GM13977 (cell line): ENCODE data around the gene LRRC14B.
"Not testable (repeated sequence)": the region's sequence is repeated elsewhere in the genome, so short reads cannot be mapped to it uniquely, and the experiment has no call there.

Experiments
- DNase-seq: peaks from one replicate; pipeline ENCODE4 v3.0.0; 2012; ENCODE audit warnings: low spot score
- CTCF ChIP-seq: IDR thresholded peaks from 2 replicates; pipeline ENCODE4 v1.5.1; 2012; ENCODE audit warnings: mild to moderate bottlenecking, control low read depth; ENCODE audit not compliant: insufficient read depth; ENCODE audit errors: extremely low read depth, missing control alignments
- in situ Hi-C: fragments of 300-500 bp; cut with MboI; formaldehyde crosslinking; loops from one replicate; pipeline ENCODE4 v1.12.0; 2022; ENCODE audit warnings: low sequenced_read_pairs, low pct_unique_long_range_greater_than_20kb, mixed read lengths, inconsistent platforms; ENCODE audit not compliant: unreplicated experiment

LRRC14B gene

DNA sequence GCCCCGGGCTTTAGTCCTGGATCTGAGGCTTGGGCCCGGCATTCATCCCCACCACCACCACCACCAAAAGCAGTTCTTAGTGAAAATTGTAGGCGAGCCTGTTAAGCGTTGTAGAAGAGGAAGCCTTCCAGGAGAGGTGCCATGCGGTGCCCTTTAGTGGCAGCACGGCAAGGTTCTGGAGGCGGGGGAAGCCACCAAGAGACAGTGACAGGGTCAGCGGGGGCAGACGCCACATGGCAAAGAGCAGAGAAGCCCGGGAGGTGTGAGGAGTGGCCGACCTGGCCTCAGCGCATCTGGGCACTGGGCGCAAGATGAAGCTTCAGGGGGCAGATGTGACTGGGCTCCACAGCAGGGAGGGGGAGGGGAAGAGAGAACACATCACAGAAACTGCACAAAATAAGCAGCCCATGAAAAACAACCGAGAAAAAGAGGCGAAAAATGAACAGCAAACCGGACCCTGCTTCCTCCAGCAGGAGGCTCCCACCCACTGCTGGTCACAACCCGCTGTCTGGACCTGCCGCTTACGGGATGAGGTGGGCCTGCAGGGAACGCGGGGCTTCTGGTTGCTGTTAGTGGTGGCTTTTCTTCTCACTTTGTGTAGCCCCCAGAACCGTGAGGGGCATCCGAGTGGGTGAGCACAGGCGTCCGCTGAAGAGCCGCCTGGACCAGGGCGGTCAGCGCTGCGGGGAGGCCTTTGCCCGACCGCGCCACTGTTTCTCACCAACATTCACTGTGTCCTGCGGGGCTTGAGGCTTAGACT is 4.3 kb downstream of the LRRC14B start:
- no peak for TF ChIP-seq CTCF
- in situ Hi-C loops = no loop called here
- no peak for DNase-seq

- in situ Hi-C loops = no loop called here
- DNase-seq = no peak
Measured at GRCh38 chr5:196350-196749, 5.1 kb downstream of the LRRC14B start.

GRCh38 chr5:197031-197430 is 5.7 kb downstream of the LRRC14B start:
- DNase-seq, in situ Hi-C loops: not testable (repeated sequence)

More at GRCh38 chr5:196350-196749, 5.1 kb downstream of the LRRC14B start:
- no peak for TF ChIP-seq CTCF

- in situ Hi-C loops = no loop called here
- no peak for TF ChIP-seq CTCF
- no peak for DNase-seq
Measured at GRCh38 chr5:197892-198489, 6.7 kb downstream of the LRRC14B start.

GRCh38 chr5:198516-199196 is 7.4 kb downstream of the LRRC14B start:
- no peak for TF ChIP-seq CTCF
- in situ Hi-C loops = no loop called here
- DNase-seq = no peak

DNA sequence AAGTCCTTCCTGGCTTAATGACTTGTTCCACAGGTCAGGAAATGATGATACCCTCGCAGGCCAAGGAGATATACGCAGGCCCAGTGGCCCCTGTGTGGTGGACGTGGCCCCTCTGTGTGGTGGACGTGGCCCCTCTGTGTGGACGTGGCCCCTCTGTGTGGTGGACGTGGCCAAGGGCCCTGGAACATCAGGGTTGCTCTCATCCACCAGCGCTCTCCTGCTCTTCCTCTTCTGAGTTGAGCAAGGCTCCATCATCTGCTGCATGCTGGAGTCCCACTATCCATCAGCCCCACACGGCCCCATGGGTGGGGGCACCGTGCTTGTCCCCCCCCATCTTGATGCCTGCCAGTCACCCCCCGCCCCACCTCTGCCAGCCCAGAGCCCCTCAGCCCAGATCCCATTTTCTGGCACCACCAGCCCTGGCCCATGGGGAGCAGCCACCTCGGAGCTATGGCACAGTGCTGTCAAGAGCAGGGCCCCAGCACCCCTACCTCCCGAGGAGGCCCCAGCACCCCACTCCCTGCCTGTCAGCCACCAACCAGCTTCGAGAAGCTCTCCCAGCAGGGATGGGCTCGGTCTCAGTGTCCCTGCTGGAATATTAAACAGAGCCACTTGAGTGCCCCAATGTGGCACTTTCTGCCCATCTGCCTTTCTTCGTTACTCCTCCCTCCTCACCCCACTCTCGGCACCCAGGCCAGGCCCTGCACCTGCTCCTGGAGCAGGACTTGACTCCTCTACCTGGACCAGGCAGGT is 8.1 kb downstream of the LRRC14B start:
- DNase-seq = no peak
- TF ChIP-seq CTCF = no peak
- in situ Hi-C loops = no loop called here
